Gastrocnemius medialis (tissue), 4 donors: ENCODE results near the gene SYNM.

Source experiments
- POLR2A ChIP-seq, 2 donors: fragments of 450-650 bp; IDR thresholded peaks; one replicate each; pipeline ENCODE4 v1.6.1; 2017; ENCODE audit warnings: antibody characterized with exemption in 2 of 2, mild to moderate bottlenecking in 2 of 2, moderate library complexity in 2 of 2
- TF ChIP-seq, protein P1 (sequence below), 5 experiments: fragments of 450-650 bp in 3 of 5; fragments of 200-600 bp in 2 of 5; sonication (generic) in 2 of 5; IDR thresholded peaks in 4 of 5; conservative IDR thresholded peaks in 1 of 5; 1 replicate in 4 of 5; 2 replicates in 1 of 5; pipeline ENCODE4 v1.5.1; 2016 to 2019; ENCODE audit warnings: antibody characterized with exemption in 5 of 5, mild to moderate bottlenecking in 3 of 5, moderate library complexity in 3 of 5

GRCh38 chr15:99103279-99103678 lies 1.6 kb upstream of the SYNM start:
- TF ChIP-seq, protein P1, sequence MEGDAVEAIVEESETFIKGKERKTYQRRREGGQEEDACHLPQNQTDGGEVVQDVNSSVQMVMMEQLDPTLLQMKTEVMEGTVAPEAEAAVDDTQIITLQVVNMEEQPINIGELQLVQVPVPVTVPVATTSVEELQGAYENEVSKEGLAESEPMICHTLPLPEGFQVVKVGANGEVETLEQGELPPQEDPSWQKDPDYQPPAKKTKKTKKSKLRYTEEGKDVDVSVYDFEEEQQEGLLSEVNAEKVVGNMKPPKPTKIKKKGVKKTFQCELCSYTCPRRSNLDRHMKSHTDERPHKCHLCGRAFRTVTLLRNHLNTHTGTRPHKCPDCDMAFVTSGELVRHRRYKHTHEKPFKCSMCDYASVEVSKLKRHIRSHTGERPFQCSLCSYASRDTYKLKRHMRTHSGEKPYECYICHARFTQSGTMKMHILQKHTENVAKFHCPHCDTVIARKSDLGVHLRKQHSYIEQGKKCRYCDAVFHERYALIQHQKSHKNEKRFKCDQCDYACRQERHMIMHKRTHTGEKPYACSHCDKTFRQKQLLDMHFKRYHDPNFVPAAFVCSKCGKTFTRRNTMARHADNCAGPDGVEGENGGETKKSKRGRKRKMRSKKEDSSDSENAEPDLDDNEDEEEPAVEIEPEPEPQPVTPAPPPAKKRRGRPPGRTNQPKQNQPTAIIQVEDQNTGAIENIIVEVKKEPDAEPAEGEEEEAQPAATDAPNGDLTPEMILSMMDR (IDR thresholded peaks at IDR 0.05 in 4 of 5, conservative IDR thresholded peaks at IDR 0.05 in 1 of 5): no peak
- no peak for TF ChIP-seq POLR2A (IDR thresholded peaks at IDR 0.05)
